RPMI7951 (cell line): ENCODE results near the gene PIWIL4. TPM values are rescaled to one million over a fixed set of nuclear protein-coding genes. Genes with fewer than 3 reads are reported as not detected.
"Not testable (repeated sequence)": the region's sequence is repeated elsewhere in the genome, so short reads cannot be mapped to it uniquely, and the experiment has no call there.

Experiments
- DNase-seq: peaks from one replicate; pipeline ENCODE4 v3.0.0-alpha.2; 2012; ENCODE audit warnings: low read depth
- total RNA-seq: library from RNA; depleted of rRNA; stranded (reverse); fragments of >200 nt; shearing (Covaris generic); gene quantifications from 2 replicates; pipeline ENCODE4 v1.2.3, GENCODE V29; 2014

Gene PIWIL4
- total RNA-seq, 1 experiment from 2014 or later: 0.48 TPM

- no peak for DNase-seq
Observed at GRCh38 chr11:94584978-94585377, 17.8 kb downstream of the PIWIL4 start.

GRCh38 chr11:94585399-94585798 lies 18.2 kb downstream of the PIWIL4 start:
- no peak for DNase-seq

GRCh38 chr11:94586546-94586945 lies 19.4 kb downstream of the PIWIL4 start:
- no peak for DNase-seq

GRCh38 chr11:94586978-94587377 lies 19.8 kb downstream of the PIWIL4 start:
- DNase-seq: no peak

- no peak for DNase-seq
Observed at GRCh38 chr11:94588366-94588942, 21.3 kb downstream of the PIWIL4 start.

GRCh38 chr11:94590352-94591041 lies 23.3 kb downstream of the PIWIL4 start:
- DNase-seq: no peak

GRCh38 chr11:94593030-94593429 lies 25.9 kb downstream of the PIWIL4 start:
- peak; percentile 7 for DNase-seq

GRCh38 chr11:94595076-94595475 lies 27.9 kb downstream of the PIWIL4 start:
- DNase-seq: no peak

- peak; percentile 18 for DNase-seq
Observed at GRCh38 chr11:94597896-94598295, 30.7 kb downstream of the PIWIL4 start.

- DNase-seq: no peak
Observed at GRCh38 chr11:94599510-94599909, 32.3 kb downstream of the PIWIL4 start.

GRCh38 chr11:94602430-94603372 lies 35.5 kb downstream of the PIWIL4 start:
- peak; percentile 29 for DNase-seq

GRCh38 chr11:94603587-94603986 lies 36.4 kb downstream of the PIWIL4 start:
- no peak for DNase-seq

GRCh38 chr11:94604482-94604881 lies 37.3 kb downstream of the PIWIL4 start:
- peak; percentile 61 for DNase-seq

- no peak for DNase-seq
Observed at GRCh38 chr11:94613120-94613519, 46.0 kb downstream of the PIWIL4 start.

GRCh38 chr11:94623120-94623735 lies 56.1 kb downstream of the PIWIL4 start:
- DNase-seq: peak; percentile 74

GRCh38 chr11:94625422-94625821 lies 58.3 kb downstream of the PIWIL4 start:
- not testable (repeated sequence) for DNase-seq

GRCh38 chr11:94627003-94627560 lies 59.9 kb downstream of the PIWIL4 start:
- not testable (repeated sequence) for DNase-seq

- peak; percentile 8 for DNase-seq
Observed at GRCh38 chr11:94629741-94630140, 62.6 kb downstream of the PIWIL4 start.

GRCh38 chr11:94630221-94630620 lies 63.1 kb downstream of the PIWIL4 start:
- no peak for DNase-seq

GRCh38 chr11:94632356-94632755 lies 65.2 kb downstream of the PIWIL4 start:
- no peak for DNase-seq

GRCh38 chr11:94635072-94635471 lies 67.9 kb downstream of the PIWIL4 start:
- no peak for DNase-seq
